H1 (cell line): ENCODE measurements around the gene ARCN1. TPM values are rescaled to one million over a fixed set of nuclear protein-coding genes. Genes with fewer than 3 reads are reported as not detected.

Experiments used
- ATF2 ChIP-seq: IDR thresholded peaks from 2 replicates; pipeline ENCODE4 v1.6.1; 2012; ENCODE audit warnings: low read length, inconsistent platforms
- ATF3 ChIP-seq: IDR thresholded peaks from 2 replicates; pipeline ENCODE4 v1.6.1; 2011; ENCODE audit warnings: low read depth, mild to moderate bottlenecking, low read length; ENCODE audit not compliant: insufficient read depth
- BACH1 ChIP-seq: IDR thresholded peaks from 2 replicates; pipeline ENCODE4 v1.6.1; 2012; ENCODE audit warnings: low read length, improper control_type of control experiment
- BCL11A ChIP-seq, 2 experiments: IDR thresholded peaks; one replicate each; pipeline ENCODE4 v1.6.1; 2011; ENCODE audit warnings: low read depth in 2 of 2, low read length in 2 of 2, mild to moderate bottlenecking in 2 of 2
- CBX5 ChIP-seq: fragments of 300-800, 300-1000 bp; sonication (generic); IDR thresholded peaks from 2 replicates; pipeline ENCODE4 v1.7.1; 2016; ENCODE audit warnings: antibody characterized with exemption, low read length, low read depth
- CTBP2 ChIP-seq: IDR thresholded peaks from 2 replicates; pipeline ENCODE4 v1.7.0; 2011; ENCODE audit warnings: borderline replicate concordance, mild to moderate bottlenecking, moderate library complexity, mixed read lengths, low read length; ENCODE audit not compliant: insufficient read depth, insufficient read length
- CTCF ChIP-seq, 3 experiments: IDR thresholded peaks; 1 replicate in 2 of 3; 2 replicates in 1 of 3; pipeline versions ENCODE4 v1.5.1 to v1.6.1; 2011; ENCODE audit warnings: low read length in 3 of 3, mild to moderate bottlenecking in 3 of 3, inconsistent platforms in 2 of 3, low read depth in 1 of 3, moderate library complexity in 1 of 3; ENCODE audit not compliant: insufficient read depth in 1 of 3; ENCODE audit errors: control extremely low read depth in 1 of 3
- EGR1 ChIP-seq: IDR thresholded peaks from 2 replicates; pipeline ENCODE4 v1.6.1; 2011; ENCODE audit warnings: low read depth, low read length, borderline replicate concordance
- GTF2F1 ChIP-seq: IDR thresholded peaks from 2 replicates; pipeline ENCODE4 v1.6.1; 2012; ENCODE audit warnings: low read depth, low read length, improper control_type of control experiment, borderline replicate concordance
- NRF1 ChIP-seq: IDR thresholded peaks from 2 replicates; pipeline ENCODE4 v1.6.1; 2011; ENCODE audit warnings: mild to moderate bottlenecking, low read depth, low read length, improper control_type of control experiment
- POLR2AphosphoS5 ChIP-seq: IDR thresholded peaks from 2 replicates; pipeline ENCODE4 v1.6.1; 2011; ENCODE audit warnings: low read depth, low read length
- POU5F1 ChIP-seq: IDR thresholded peaks from 2 replicates; pipeline ENCODE4 v1.6.1; 2011; ENCODE audit warnings: low read depth, mild to moderate bottlenecking, low read length, moderate library complexity
- RBBP5 ChIP-seq: IDR thresholded peaks from 2 replicates; pipeline ENCODE4 v1.7.1; 2012; ENCODE audit warnings: low read depth, mild to moderate bottlenecking, inconsistent platforms, low read length, moderate library complexity, borderline replicate concordance
- RFX5 ChIP-seq: IDR thresholded peaks from 2 replicates; pipeline ENCODE4 v1.6.1; 2011; ENCODE audit warnings: low read depth, low read length, improper control_type of control experiment, borderline replicate concordance
- SAP30 ChIP-seq: fragments of 300-600 bp; sonication (generic); IDR thresholded peaks from 2 replicates; pipeline ENCODE4 v1.7.1; 2012; ENCODE audit warnings: low read length, moderate library complexity, mild to moderate bottlenecking, inconsistent platforms; ENCODE audit not compliant: insufficient read depth, insufficient replicate concordance
- SIN3A ChIP-seq, 2 experiments: IDR thresholded peaks in 1 of 2; conservative IDR thresholded peaks in 1 of 2; 2 replicates each; pipeline ENCODE4 v1.6.1; 2011 to 2012; ENCODE audit warnings: low read length in 2 of 2, improper control_type of control experiment in 1 of 2, low read depth in 1 of 2, mild to moderate bottlenecking in 1 of 2
- SIRT6 ChIP-seq: IDR thresholded peaks from one replicate; pipeline ENCODE4 v1.7.1; 2012; ENCODE audit warnings: low read length, inconsistent platforms
- SIX5 ChIP-seq: IDR thresholded peaks from 2 replicates; pipeline ENCODE4 v1.6.1; 2011; ENCODE audit warnings: mild to moderate bottlenecking, low read depth, low read length
- SP4 ChIP-seq: IDR thresholded peaks from 2 replicates; pipeline ENCODE4 v1.6.1; 2012; ENCODE audit warnings: low read length, inconsistent platforms
- SUZ12 ChIP-seq: fragments of 200-600 bp; sonication (generic); IDR thresholded peaks from 2 replicates; pipeline ENCODE4 v1.6.1; 2012; ENCODE audit warnings: mild to moderate bottlenecking, inconsistent platforms, low read length, moderate library complexity, mixed read lengths
- polyA plus RNA-seq, 7 experiments: library from polyadenylated mRNA; depleted of rRNA in 3 of 7; stranded (reverse) in 5 of 7; unstranded in 2 of 7; fragments of >200 nt in 5 of 7; fragments of 200-250 nt in 2 of 7; gene quantifications; 1 replicate in 5 of 7; 2 replicates in 1 of 7; 4 replicates in 1 of 7; pipeline versions ENCODE4 v1.2.1 to v1.2.3, GENCODE V29; 2011 to 2013; ENCODE audit warnings: missing spikeins in 2 of 7, mixed read lengths in 2 of 7
- total RNA-seq: library from RNA; stranded (reverse); fragmentation: NEBNext Ultra II Directional; extraction: Animal tissue kit (Norgen Biotek cat#: 25700); gene quantifications from 2 replicates; pipeline ENCODE4 v1.2.1, GENCODE V29; 2021

ARCN1 gene
- total and polyA plus RNA-seq, 2 of the 8 experiments (the other 6 are each of a cell fraction or from before 2014, with no cell fraction given) = 132 to 146 TPM

- TF ChIP-seq CTCF (IDR thresholded peaks at IDR 0.05; ENCODE audit: control extremely low read depth in 1 of 3, insufficient read depth in 1 of 3, low read depth in 1 of 3, low read length in 3 of 3) = peak; percentile 91 to 96 (median 91)
- no peak for TF ChIP-seq CBX5
- TF ChIP-seq CTBP2 = no peak
- TF ChIP-seq GTF2F1 = no peak
- no peak for TF ChIP-seq EGR1
- no peak for TF ChIP-seq RBBP5
- no peak for TF ChIP-seq POU5F1
- TF ChIP-seq BCL11A (IDR thresholded peaks at IDR 0.05; ENCODE audit: low read depth in 2 of 2, low read length in 2 of 2) = no peak
- no peak for TF ChIP-seq POLR2AphosphoS5
- TF ChIP-seq ATF3 = no peak
- TF ChIP-seq ATF2 = no peak
- TF ChIP-seq SAP30 = no peak
- peak in 1 of 2 experiments; percentile 46; a peak in 1 of 4 replicates for TF ChIP-seq SIN3A (conservative IDR thresholded peaks at IDR 0.05 in 1 of 2, IDR thresholded peaks at IDR 0.05 in 1 of 2; ENCODE audit: low read depth in 1 of 2, low read length in 2 of 2)
- no peak for TF ChIP-seq SIRT6
- no peak for TF ChIP-seq NRF1
- TF ChIP-seq RFX5 = no peak
- no peak for TF ChIP-seq SP4
- no peak; the same call in 1 of the 2 replicates for TF ChIP-seq SUZ12
- TF ChIP-seq SIX5 = no peak
- TF ChIP-seq BACH1 = peak; percentile 44; the same call in 1 of the 2 replicates
- TF ChIP-seq, all 59 proteins: peak for 11
Measured at GRCh38 chr11:118610773-118611432, 38.7 kb downstream of the ARCN1 start (continued).
